RWPE2 (cell line): ENCODE results near the gene EIF6.

ENCODE experiments used
- ATAC-seq: fragments of 200-7000 bp; cut with Tn5 transposase; 3 replicates; pipeline ENCODE4 v1.9.1; 2021; ENCODE audit warnings: low read depth
- DNase-seq: peaks from one replicate; pipeline ENCODE4 v3.0.0-alpha.2; 2020; ENCODE audit warnings: low spot score
- H3K27ac ChIP-seq: fragments of 450-650 bp; 2 replicates; pipeline ENCODE4 v1.5.1; 2017; ENCODE audit warnings: mild to moderate bottlenecking; ENCODE audit not compliant: poor library complexity, severe bottlenecking
- H3K27me3 ChIP-seq: fragments of 250-450 bp; sonication (Bioruptor Pico); 2 replicates; pipeline ENCODE4 v1.5.1; 2021; ENCODE audit warnings: mild to moderate bottlenecking, moderate library complexity; ENCODE audit not compliant: insufficient read depth, poor library complexity, severe bottlenecking
- H3K36me3 ChIP-seq: fragments of 250-450 bp; sonication (Bioruptor Pico); 2 replicates; pipeline ENCODE4 v1.5.1; 2020; ENCODE audit warnings: low read depth, mild to moderate bottlenecking, moderate library complexity
- H3K4me1 ChIP-seq: fragments of 250-450 bp; sonication (Bioruptor Pico); 2 replicates; pipeline ENCODE4 v1.5.1; 2021; ENCODE audit warnings: mild to moderate bottlenecking, moderate library complexity; ENCODE audit not compliant: insufficient read depth, poor library complexity, severe bottlenecking
- H3K4me3 ChIP-seq: fragments of 250-450 bp; sonication (Bioruptor Pico); 2 replicates; pipeline ENCODE4 v1.5.1; 2021; ENCODE audit warnings: mild to moderate bottlenecking, moderate library complexity; ENCODE audit not compliant: severe bottlenecking
- H3K9me3 ChIP-seq: fragments of 250-450 bp; sonication (Bioruptor Pico); 2 replicates; pipeline ENCODE4 v1.5.1; 2021; ENCODE audit warnings: mild to moderate bottlenecking, moderate library complexity; ENCODE audit not compliant: severe bottlenecking
- TF ChIP-seq, protein P1 (sequence below): fragments of 450-650 bp; IDR thresholded peaks from one replicate; pipeline ENCODE4 v1.5.1; 2017; ENCODE audit warnings: mild to moderate bottlenecking, moderate library complexity; ENCODE audit not compliant: poor library complexity, severe bottlenecking

EIF6 gene

DNA sequence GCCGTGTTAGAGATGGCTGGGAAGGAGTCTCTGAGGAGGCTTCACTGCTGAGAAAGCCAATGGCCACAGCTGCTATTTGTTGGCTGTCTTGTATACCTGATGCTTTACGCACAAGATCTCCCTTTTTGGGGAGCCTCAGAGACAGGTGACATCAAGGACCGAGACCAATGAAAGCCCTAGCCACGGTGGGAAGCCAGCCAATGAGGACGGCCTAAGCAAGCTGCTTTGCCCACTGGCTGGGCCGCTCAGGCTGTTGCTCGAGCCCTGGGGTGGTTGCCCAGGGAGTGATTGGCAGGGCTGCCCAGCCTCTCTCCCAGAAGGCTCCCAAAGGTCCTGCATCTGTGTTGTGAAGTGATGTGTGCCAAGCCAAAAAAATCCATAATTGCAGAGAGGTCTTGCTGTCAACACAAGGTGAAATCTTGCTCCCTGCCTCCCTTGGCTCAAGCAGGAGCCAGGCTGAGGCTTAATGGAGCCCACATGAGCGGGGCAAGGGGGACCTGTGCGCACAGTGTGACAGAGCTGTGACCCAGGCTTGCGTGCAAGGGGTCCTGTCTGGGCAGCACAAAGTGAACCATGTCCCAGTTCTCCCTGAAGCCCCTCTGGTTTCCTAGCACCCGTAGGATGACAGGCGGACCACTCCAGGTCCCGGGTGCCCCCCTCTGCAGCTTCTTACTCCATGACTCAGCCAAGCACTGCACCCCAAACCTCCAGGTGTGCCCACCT, 11.0 kb downstream of the EIF6 start:
- peak; percentile 89 for DNase-seq
- ATAC-seq: no peak
- peaks cover 25% of the 10 kb centered on the region for H3K36me3 ChIP-seq

DNA sequence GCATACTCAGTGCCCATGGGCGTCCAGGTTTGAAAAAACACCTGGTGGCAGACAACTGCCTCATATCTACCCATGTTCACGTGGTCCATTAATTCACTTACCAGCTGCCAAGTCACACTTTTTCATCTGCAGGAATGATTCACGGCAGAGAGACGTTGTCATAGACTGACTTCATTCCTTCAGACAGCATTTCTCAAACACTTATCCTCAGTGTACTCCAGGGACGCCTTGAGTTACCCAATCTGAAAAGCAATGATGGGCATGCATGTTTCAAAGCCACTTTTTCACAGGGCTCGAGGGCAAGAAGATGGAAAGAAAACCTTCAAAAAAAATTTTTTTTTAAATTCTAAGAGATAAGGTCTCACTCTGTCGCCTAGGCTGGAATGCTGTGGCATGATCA, 12.7 kb downstream of the EIF6 start:
- Histone ChIP-seq H3K4me3 (no peak overlapping the region), H3K27ac (no peak overlapping the region), H3K36me3 (peaks cover 15% of the 10 kb centered on the region), H3K9me3 (no peaks in the 10 kb centered on the region), H3K4me1 (peaks cover 6% of the 10 kb centered on the region), H3K27me3 (no peaks in the 10 kb centered on the region)
- DNase-seq (no peak), ATAC-seq (peak; percentile 15; the same call in 2 of the 3 replicates)
- TF ChIP-seq, protein P1, sequence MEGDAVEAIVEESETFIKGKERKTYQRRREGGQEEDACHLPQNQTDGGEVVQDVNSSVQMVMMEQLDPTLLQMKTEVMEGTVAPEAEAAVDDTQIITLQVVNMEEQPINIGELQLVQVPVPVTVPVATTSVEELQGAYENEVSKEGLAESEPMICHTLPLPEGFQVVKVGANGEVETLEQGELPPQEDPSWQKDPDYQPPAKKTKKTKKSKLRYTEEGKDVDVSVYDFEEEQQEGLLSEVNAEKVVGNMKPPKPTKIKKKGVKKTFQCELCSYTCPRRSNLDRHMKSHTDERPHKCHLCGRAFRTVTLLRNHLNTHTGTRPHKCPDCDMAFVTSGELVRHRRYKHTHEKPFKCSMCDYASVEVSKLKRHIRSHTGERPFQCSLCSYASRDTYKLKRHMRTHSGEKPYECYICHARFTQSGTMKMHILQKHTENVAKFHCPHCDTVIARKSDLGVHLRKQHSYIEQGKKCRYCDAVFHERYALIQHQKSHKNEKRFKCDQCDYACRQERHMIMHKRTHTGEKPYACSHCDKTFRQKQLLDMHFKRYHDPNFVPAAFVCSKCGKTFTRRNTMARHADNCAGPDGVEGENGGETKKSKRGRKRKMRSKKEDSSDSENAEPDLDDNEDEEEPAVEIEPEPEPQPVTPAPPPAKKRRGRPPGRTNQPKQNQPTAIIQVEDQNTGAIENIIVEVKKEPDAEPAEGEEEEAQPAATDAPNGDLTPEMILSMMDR: no peak

More for the DNA sequence above, 11.0 kb downstream of the EIF6 start:
- H3K27ac ChIP-seq: no peak overlapping the region
- no peaks in the 10 kb centered on the region for H3K9me3 ChIP-seq
- peaks cover 12% of the 10 kb centered on the region for H3K4me1 ChIP-seq
- no peak overlapping the region for H3K4me3 ChIP-seq
- no peaks in the 10 kb centered on the region for H3K27me3 ChIP-seq
- TF ChIP-seq, protein P1: no peak

DNA sequence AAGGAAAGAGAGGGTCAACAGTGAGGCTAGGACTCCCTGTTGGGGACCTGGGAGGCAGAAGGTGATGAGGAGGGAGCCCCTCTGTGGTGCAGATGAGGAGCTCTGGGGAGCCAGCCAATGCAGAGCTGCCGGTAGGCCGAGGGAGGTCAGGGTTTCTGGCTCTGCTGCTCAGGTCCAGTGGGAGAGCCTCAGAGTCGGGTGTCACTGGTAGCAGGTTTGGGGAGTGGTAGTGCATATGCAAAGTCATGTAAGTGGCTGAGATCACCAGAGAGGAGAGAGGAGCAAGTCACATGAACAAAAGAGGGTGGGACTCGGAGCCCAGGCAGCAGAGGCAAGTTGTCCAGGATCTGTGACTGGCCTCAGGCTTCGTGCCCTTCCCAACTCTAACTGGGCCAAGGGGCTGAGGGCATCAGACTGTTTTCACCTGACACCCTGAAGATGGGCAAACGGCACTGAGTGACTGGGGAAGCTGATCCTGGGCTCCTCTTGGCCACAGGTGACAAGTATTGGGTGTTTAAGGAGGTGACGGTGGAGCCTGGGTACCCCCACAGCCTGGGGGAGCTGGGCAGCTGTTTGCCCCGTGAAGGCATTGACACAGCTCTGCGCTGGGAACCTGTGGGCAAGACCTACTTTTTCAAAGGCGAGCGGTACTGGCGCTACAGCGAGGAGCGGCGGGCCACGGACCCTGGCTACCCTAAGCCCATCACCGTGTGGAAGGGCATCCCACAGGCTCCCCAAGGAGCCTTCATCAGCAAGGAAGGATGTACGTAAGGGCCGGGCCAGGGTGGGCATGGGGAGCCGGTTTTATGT, 13.3 kb downstream of the EIF6 start:
- ATAC-seq (no peak), DNase-seq (peak; percentile 80)
- TF ChIP-seq, protein P1: no peak
- no peak overlapping the region for H3K27ac ChIP-seq
- no peak overlapping the region for H3K4me3 ChIP-seq
- H3K9me3 ChIP-seq: no peaks in the 10 kb centered on the region
- H3K27me3 ChIP-seq: no peaks in the 10 kb centered on the region
- no peaks in the 10 kb centered on the region for H3K4me1 ChIP-seq
- H3K36me3 ChIP-seq: peaks cover 8% of the 10 kb centered on the region

DNA sequence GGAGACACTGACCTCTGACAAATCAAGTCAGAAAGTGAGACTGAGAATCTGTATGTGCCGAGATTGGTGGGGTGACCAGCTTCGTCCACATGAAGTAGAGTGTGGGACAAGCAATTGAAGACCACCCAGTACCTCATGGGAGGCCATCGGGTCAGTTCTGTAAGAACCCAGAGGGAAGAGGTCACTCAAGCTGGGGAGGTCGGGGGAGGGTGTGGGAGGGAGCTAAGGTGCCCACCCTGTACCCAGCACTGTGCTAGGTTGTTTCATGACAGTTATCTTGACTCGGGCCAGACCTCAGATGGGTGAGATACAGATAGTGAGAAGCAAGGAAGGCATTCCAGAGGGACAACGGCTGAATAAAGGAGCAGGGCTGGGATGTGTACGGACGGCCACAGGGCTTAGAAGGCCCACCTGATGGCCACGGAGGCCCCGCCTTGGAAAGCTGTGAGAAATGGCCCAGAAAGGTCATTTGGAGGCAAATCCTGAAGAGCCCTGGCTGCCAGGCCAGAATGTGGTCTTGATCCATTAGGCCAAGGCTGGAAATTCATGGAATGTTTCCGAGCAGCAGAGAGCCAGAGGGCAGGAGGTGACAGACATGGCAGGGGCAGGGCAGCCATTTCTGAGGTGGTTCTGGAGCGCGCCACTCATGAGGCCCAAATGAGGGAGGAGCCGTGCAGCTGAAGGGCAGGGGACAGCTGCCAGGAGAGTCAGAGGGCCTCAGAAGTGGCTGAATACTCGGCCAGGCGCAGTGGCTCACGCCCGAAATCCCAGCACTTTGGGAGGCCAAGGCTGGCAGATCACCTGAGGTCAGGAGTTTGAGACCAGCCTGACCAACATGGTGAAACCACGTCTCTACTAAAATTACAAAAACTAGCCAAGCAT, 14.3 kb downstream of the EIF6 start:
- Histone ChIP-seq H3K27me3 (no peaks in the 10 kb centered on the region), H3K9me3 (no peaks in the 10 kb centered on the region), H3K4me1 (no peaks in the 10 kb centered on the region), H3K27ac (no peak overlapping the region), H3K36me3 (no peaks in the 10 kb centered on the region; the same call in 1 of the 2 replicates), H3K4me3 (no peak overlapping the region)
- TF ChIP-seq, protein P1: no peak
- DNase-seq (no peak), ATAC-seq (no peak)
